IPS-11a (cell line): ENCODE results near the gene RHEX.
"Not testable (repeated sequence)": the region's sequence is repeated elsewhere in the genome, so short reads cannot be mapped to it uniquely, and the experiment has no call there.

Experiments used
- H3K4me3 ChIP-seq: one replicate; pipeline ENCODE4 v1.5.1; 2013; ENCODE audit warnings: low read depth, low read length, control low read depth

The RHEX gene

GRCh38 chr1:206058289-206058926 is 5.4 kb downstream of the RHEX start:
- not testable (repeated sequence) for H3K4me3 ChIP-seq

GRCh38 chr1:206058927-206059292 is 5.9 kb downstream of the RHEX start:
- H3K4me3 ChIP-seq, result no peak overlapping the region

GRCh38 chr1:206059355-206059915 is 6.5 kb downstream of the RHEX start:
- H3K4me3 ChIP-seq, result no peak overlapping the region

GRCh38 chr1:206060844-206061243 is 7.9 kb downstream of the RHEX start:
- no peak overlapping the region for H3K4me3 ChIP-seq

GRCh38 chr1:206062464-206062863 is 9.5 kb downstream of the RHEX start:
- no peak overlapping the region for H3K4me3 ChIP-seq

GRCh38 chr1:206064001-206064400 is 11.0 kb downstream of the RHEX start:
- H3K4me3 ChIP-seq, result not testable (repeated sequence)

GRCh38 chr1:206064501-206064900 is 11.5 kb downstream of the RHEX start:
- not testable (repeated sequence) for H3K4me3 ChIP-seq

GRCh38 chr1:206065547-206066145 is 12.7 kb downstream of the RHEX start:
- no peak overlapping the region for H3K4me3 ChIP-seq

GRCh38 chr1:206066479-206067171 is 13.7 kb downstream of the RHEX start:
- H3K4me3 ChIP-seq, result no peak overlapping the region

GRCh38 chr1:206067486-206068227 is 14.7 kb downstream of the RHEX start:
- no peak overlapping the region for H3K4me3 ChIP-seq

GRCh38 chr1:206068314-206068713 is 15.3 kb downstream of the RHEX start:
- no peak overlapping the region for H3K4me3 ChIP-seq

- no peak overlapping the region for H3K4me3 ChIP-seq
Observed at GRCh38 chr1:206070627-206071304, 17.8 kb downstream of the RHEX start.

GRCh38 chr1:206074839-206075238 is 21.9 kb downstream of the RHEX start:
- H3K4me3 ChIP-seq, result no peak overlapping the region

- H3K4me3 ChIP-seq, result no peak overlapping the region
Observed at GRCh38 chr1:206075786-206076755, 23.1 kb downstream of the RHEX start.

- no peak overlapping the region for H3K4me3 ChIP-seq
Observed at GRCh38 chr1:206079135-206079534, 26.2 kb downstream of the RHEX start.

- H3K4me3 ChIP-seq, result no peak overlapping the region
Observed at GRCh38 chr1:206080026-206080820, 27.2 kb downstream of the RHEX start.

- no peak overlapping the region for H3K4me3 ChIP-seq
Observed at GRCh38 chr1:206081856-206082255, 28.9 kb downstream of the RHEX start.

GRCh38 chr1:206082831-206083695 is 30.1 kb downstream of the RHEX start:
- no peak overlapping the region for H3K4me3 ChIP-seq
